CD4-positive, CD25-positive, alpha-beta regulatory T cell (primary cell): ENCODE measurements around the gene CORO2A. TPM values are rescaled to one million over a fixed set of nuclear protein-coding genes. Genes with fewer than 3 reads are reported as not detected.
A peak's percentile ranks its signal among the peaks of the same experiment; 100 is the strongest.
"Not testable (repeated sequence)": the region's sequence is repeated elsewhere in the genome, so short reads cannot be mapped to it uniquely, and the experiment has no call there.

ENCODE experiments used
- ATAC-seq, 2 donors: fragments of 150-1000 bp; cut with Tn5 transposase; one replicate each; pipeline ENCODE4 v1.10.0; 2021; ENCODE audit warnings: low read depth in 2 of 2, moderate number of reproducible peaks in 2 of 2, moderate library complexity in 1 of 2
- DNase-seq, 3 donors: peaks; one replicate each; pipeline versions ENCODE4 v3.0.0 to v3.0.0-alpha.2; 2012 to 2022; ENCODE audit warnings: mixed read lengths in 1 of 3
- H3K27ac ChIP-seq: one replicate; pipeline ENCODE4 v1.7.0; 2013; ENCODE audit warnings: mild to moderate bottlenecking, low read length; ENCODE audit not compliant: insufficient read depth, poor library complexity, severe bottlenecking
- H3K27me3 ChIP-seq: one replicate; pipeline ENCODE4 v1.7.0; 2013; ENCODE audit warnings: low read length; ENCODE audit not compliant: control insufficient read depth, insufficient read depth
- H3K36me3 ChIP-seq: one replicate; pipeline ENCODE4 v1.7.0; 2013; ENCODE audit warnings: mild to moderate bottlenecking, low read length, moderate library complexity; ENCODE audit not compliant: control insufficient read depth, insufficient read depth
- H3K4me1 ChIP-seq: 2 replicates; pipeline ENCODE4 v1.7.0; 2013; ENCODE audit warnings: mild to moderate bottlenecking, low read length; ENCODE audit not compliant: insufficient read depth, control insufficient read depth, poor library complexity, severe bottlenecking
- H3K4me3 ChIP-seq: one replicate; pipeline ENCODE4 v1.7.0; 2013; ENCODE audit warnings: low read depth, mild to moderate bottlenecking, low read length, moderate library complexity
- H3K9me3 ChIP-seq, 2 experiments: 1 replicate in 1 of 2; 2 replicates in 1 of 2; pipeline ENCODE4 v1.7.0; 2013; ENCODE audit warnings: low read length in 2 of 2, mild to moderate bottlenecking in 1 of 2, moderate library complexity in 1 of 2; ENCODE audit not compliant: control insufficient read depth in 2 of 2
- H3K27ac Mint-ChIP-seq, 3 donors: one replicate each; pipeline ENCODE4 v1.8.0; 2020 to 2022; ENCODE audit warnings: mild to moderate bottlenecking in 3 of 3, mixed read lengths in 3 of 3, moderate library complexity in 2 of 3
- H3K27me3 Mint-ChIP-seq: one replicate; pipeline ENCODE4 v1.8.0; 2022; ENCODE audit warnings: mild to moderate bottlenecking, mixed read lengths
- H3K36me3 Mint-ChIP-seq: one replicate; pipeline ENCODE4 v1.8.0; 2020; ENCODE audit warnings: mixed read lengths
- H3K4me1 Mint-ChIP-seq, 4 donors: one replicate each; pipeline ENCODE4 v1.8.0; 2020 to 2022; ENCODE audit warnings: mixed read lengths in 4 of 4, mild to moderate bottlenecking in 1 of 4
- H3K4me3 Mint-ChIP-seq, 4 donors: one replicate each; pipeline ENCODE4 v1.8.0; 2020 to 2022; ENCODE audit warnings: mild to moderate bottlenecking in 4 of 4, mixed read lengths in 4 of 4, moderate library complexity in 3 of 4
- H3K9me3 Mint-ChIP-seq, 7 donors: one replicate each; pipeline ENCODE4 v1.8.0; 2020 to 2022; ENCODE audit warnings: mixed read lengths in 7 of 7, mild to moderate bottlenecking in 3 of 7, moderate library complexity in 2 of 7
- polyA plus RNA-seq, 4 donors: library from polyadenylated mRNA; unstranded; fragments of 300-500 nt; fragmentation: Illumina TruSeq; gene quantifications; one replicate each; pipeline ENCODE4 v1.2.3, GENCODE V29; 2021
- total RNA-seq: library from RNA; stranded (reverse); gene quantifications from one replicate; pipeline ENCODE4 v1.2.3, GENCODE V29; 2022

The CORO2A gene
- total and polyA plus RNA-seq, 5 donors from 2014 or later: 13.4 to 27.0 (median 14.1) TPM

- Mint-ChIP-seq H3K27me3 (no peaks in the 10 kb centered on the region), H3K4me1 (peaks cover 0 to 9% (median 5%) of the 10 kb centered on the region in 4 donors), H3K4me3 (no peak overlapping the region), H3K27ac (peak overlapping the region; percentile 14 to 87 (median 73)), H3K9me3 (no peaks in the 10 kb centered on the region), H3K36me3 (peaks cover 25% of the 10 kb centered on the region)
- H3K4me1 ChIP-seq: no peaks in the 10 kb centered on the region
- ATAC-seq: no peak
- no peak for DNase-seq
- no peak overlapping the region for H3K4me3 ChIP-seq
- no peaks in the 10 kb centered on the region for H3K27me3 ChIP-seq
- H3K9me3 ChIP-seq: no peaks in the 10 kb centered on the region
- H3K27ac ChIP-seq: no peak overlapping the region
- peaks cover 64% of the 10 kb centered on the region for H3K36me3 ChIP-seq
Measured at GRCh38 chr9:98134702-98135557, 57.5 kb downstream of the CORO2A start.

- Mint-ChIP-seq H3K4me1 (peaks cover 0 to 13% (median 5%) of the 10 kb centered on the region in 4 donors), H3K9me3 (no peaks in the 10 kb centered on the region), H3K27ac (peak overlapping the region; percentile 3 to 67 (median 62)), H3K4me3 (no peak overlapping the region), H3K27me3 (no peaks in the 10 kb centered on the region), H3K36me3 (peaks cover 31% of the 10 kb centered on the region)
- DNase-seq (no peak), ATAC-seq (no peak)
- Histone ChIP-seq H3K27ac (no peak overlapping the region), H3K27me3 (no peaks in the 10 kb centered on the region), H3K9me3 (no peaks in the 10 kb centered on the region), H3K4me3 (no peak overlapping the region), H3K36me3 (peaks cover 77% of the 10 kb centered on the region), H3K4me1 (no peaks in the 10 kb centered on the region)
Measured at GRCh38 chr9:98132806-98133631, 59.4 kb downstream of the CORO2A start.

- Mint-ChIP-seq H3K36me3 (peaks cover 27% of the 10 kb centered on the region), H3K27ac (peak overlapping the region in 2 of 3 donors; percentile 67 to 77), H3K9me3 (no peaks in the 10 kb centered on the region), H3K27me3 (no peaks in the 10 kb centered on the region), H3K4me1 (peaks cover 0 to 13% (median 5%) of the 10 kb centered on the region in 4 donors), H3K4me3 (no peak overlapping the region)
- H3K9me3 ChIP-seq: no peaks in the 10 kb centered on the region
- no peak overlapping the region for H3K4me3 ChIP-seq
- H3K27me3 ChIP-seq: no peaks in the 10 kb centered on the region
- no peaks in the 10 kb centered on the region for H3K4me1 ChIP-seq
- ATAC-seq (no peak), DNase-seq (no peak)
- peaks cover 76% of the 10 kb centered on the region for H3K36me3 ChIP-seq
- H3K27ac ChIP-seq: no peak overlapping the region
Measured at GRCh38 chr9:98132158-98132557, 60.3 kb downstream of the CORO2A start.

GRCh38 chr9:98130576-98131228 lies 61.7 kb downstream of the CORO2A start:
- H3K36me3 Mint-ChIP-seq: peaks cover 35% of the 10 kb centered on the region
- no peak overlapping the region for H3K27ac ChIP-seq
- peaks cover 67% of the 10 kb centered on the region for H3K36me3 ChIP-seq
- no peak overlapping the region for H3K4me3 ChIP-seq
- H3K4me1 ChIP-seq: no peaks in the 10 kb centered on the region
- no peak overlapping the region for H3K4me3 Mint-ChIP-seq
- ATAC-seq (no peak), DNase-seq (no peak)
- no peaks in the 10 kb centered on the region for H3K9me3 ChIP-seq
- H3K9me3 Mint-ChIP-seq: no peaks in the 10 kb centered on the region
- H3K4me1 Mint-ChIP-seq: peaks cover 0 to 16% (median 4%) of the 10 kb centered on the region in 4 donors
- no peaks in the 10 kb centered on the region for H3K27me3 ChIP-seq
- no peaks in the 10 kb centered on the region for H3K27me3 Mint-ChIP-seq
- peak overlapping the region in 1 of 3 donors; percentile 88 for H3K27ac Mint-ChIP-seq

- not testable (repeated sequence) for H3K9me3 Mint-ChIP-seq, H3K4me1 ChIP-seq, H3K4me3 ChIP-seq, H3K27me3 ChIP-seq, H3K4me3 Mint-ChIP-seq, H3K9me3 ChIP-seq, H3K27me3 Mint-ChIP-seq, DNase-seq, H3K27ac ChIP-seq, ATAC-seq
- peaks cover 0 to 16% (median 2%) of the 10 kb centered on the region in 4 donors for H3K4me1 Mint-ChIP-seq
- peak overlapping the region in 1 of 3 donors; percentile 88 for H3K27ac Mint-ChIP-seq
- peaks cover 37% of the 10 kb centered on the region for H3K36me3 Mint-ChIP-seq
- peaks cover 64% of the 10 kb centered on the region for H3K36me3 ChIP-seq
Measured at GRCh38 chr9:98130060-98130459, 62.4 kb downstream of the CORO2A start.

- no peaks in the 10 kb centered on the region for H3K9me3 ChIP-seq
- Mint-ChIP-seq H3K27ac (peak overlapping the region; percentile 56 to 94 (median 88)), H3K4me3 (no peak overlapping the region), H3K9me3 (no peaks in the 10 kb centered on the region), H3K27me3 (no peaks in the 10 kb centered on the region), H3K36me3 (peaks cover 42% of the 10 kb centered on the region), H3K4me1 (peaks cover 0 to 16% (median 2%) of the 10 kb centered on the region in 4 donors)
- no peaks in the 10 kb centered on the region for H3K4me1 ChIP-seq
- peak in 1 of 3 donors; percentile 35 for DNase-seq
- H3K27me3 ChIP-seq: no peaks in the 10 kb centered on the region
- ATAC-seq: peak in 1 of 2 donors; percentile 45
- peaks cover 66% of the 10 kb centered on the region for H3K36me3 ChIP-seq
- no peak overlapping the region for H3K27ac ChIP-seq
- H3K4me3 ChIP-seq: no peak overlapping the region
Measured at GRCh38 chr9:98129451-98129881, 63.0 kb downstream of the CORO2A start.

GRCh38 chr9:98128316-98128715 lies 64.1 kb downstream of the CORO2A start:
- Histone ChIP-seq H3K4me1 (no peaks in the 10 kb centered on the region), H3K27ac (no peak overlapping the region), H3K9me3 (no peaks in the 10 kb centered on the region), H3K27me3 (no peaks in the 10 kb centered on the region), H3K4me3 (no peak overlapping the region), H3K36me3 (peaks cover 62% of the 10 kb centered on the region)
- H3K27me3 Mint-ChIP-seq: no peaks in the 10 kb centered on the region
- peak overlapping the region in 1 of 3 donors; percentile 88 for H3K27ac Mint-ChIP-seq
- ATAC-seq (no peak), DNase-seq (no peak)
- no peaks in the 10 kb centered on the region for H3K9me3 Mint-ChIP-seq
- H3K4me1 Mint-ChIP-seq: peaks cover 0 to 14% (median 4%) of the 10 kb centered on the region in 4 donors
- H3K4me3 Mint-ChIP-seq: no peak overlapping the region
- peaks cover 41% of the 10 kb centered on the region for H3K36me3 Mint-ChIP-seq
